ENCODE data around the gene ANKRD11.

ANKRD11 gene

GRCh38 chr16:89506791-89507191 lies 16.4 kb upstream of the ANKRD11 start:
- peak in 1 of 2 experiments; percentile 32 for DNase-seq

- DNase-seq, result no peak
These were observed 15.7 kb upstream of the ANKRD11 start for GRCh38 chr16:89506113-89506504.

GRCh38 chr16:89505204-89506112 lies 15.1 kb upstream of the ANKRD11 start:
- DNase-seq, result peak; percentile 88 to 93

DNA sequence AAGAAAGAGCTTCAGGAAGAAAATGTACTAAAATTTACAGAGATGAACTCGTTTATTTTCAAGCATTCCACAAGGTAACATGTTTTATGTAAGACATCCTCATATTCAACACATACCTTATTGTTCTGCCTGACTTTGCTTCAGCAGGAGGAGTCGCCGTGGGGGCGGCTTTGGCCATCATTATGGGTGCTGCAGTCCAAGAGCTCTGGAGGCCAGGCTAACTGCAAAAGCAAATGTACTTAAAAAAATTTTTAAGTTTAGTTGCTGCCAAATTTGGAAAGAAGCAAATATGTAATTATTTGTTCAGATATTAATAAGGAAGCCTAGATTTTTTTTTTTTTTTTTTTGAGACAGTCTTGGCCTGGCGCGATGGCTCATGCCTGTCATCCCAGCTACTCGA lies 13.7 kb upstream of the ANKRD11 start:
- DNase-seq, result no peak

- no peak for DNase-seq
These were observed 11.9 kb upstream of the ANKRD11 start for GRCh38 chr16:89502081-89502843.

DNA sequence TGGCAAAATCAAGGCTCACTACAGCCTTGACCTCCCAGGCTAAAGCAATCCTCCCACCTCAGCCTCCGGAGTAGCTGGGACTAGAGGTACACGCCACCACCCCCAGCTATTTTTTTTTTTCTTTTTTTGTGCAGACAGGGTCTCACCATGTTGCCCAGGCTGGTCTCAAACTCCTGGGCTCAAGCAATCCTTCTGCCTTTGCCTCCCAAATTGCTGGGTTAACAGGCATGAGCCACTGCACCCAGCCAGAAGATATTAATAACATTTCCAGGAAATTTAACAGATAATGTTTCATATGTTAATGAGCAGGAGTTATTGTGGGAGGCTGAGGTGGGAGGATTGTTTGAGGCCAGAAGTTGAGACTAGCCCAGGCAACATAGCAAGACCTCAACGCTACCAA lies 9.4 kb upstream of the ANKRD11 start:
- DNase-seq, result no peak

- DNase-seq, result no peak
These were observed 8.5 kb upstream of the ANKRD11 start for GRCh38 chr16:89498839-89499238.

- no peak for DNase-seq
These were observed 4.8 kb upstream of the ANKRD11 start for GRCh38 chr16:89495121-89495520.

DNA sequence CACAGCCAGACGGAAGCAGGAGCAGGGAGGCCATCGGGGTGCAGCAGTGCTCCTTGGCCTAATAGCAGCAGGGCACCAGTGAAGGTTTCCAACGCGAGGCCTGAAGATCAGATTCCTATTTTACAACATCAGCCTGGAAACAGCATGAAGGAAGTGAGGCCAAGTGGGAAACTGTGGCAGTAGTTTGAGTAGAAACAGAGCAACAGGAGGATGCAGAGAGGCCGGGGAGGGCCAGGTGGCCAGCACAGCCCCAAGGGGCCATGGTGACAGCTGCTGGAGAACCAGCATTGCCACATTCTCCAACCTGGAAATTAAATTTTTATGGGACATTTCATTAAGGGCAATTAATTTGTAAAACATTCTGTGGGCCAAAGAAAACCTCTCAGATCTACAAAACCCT lies 3.4 kb upstream of the ANKRD11 start:
- DNase-seq, result no peak

- no peak for DNase-seq
These were observed 1.8 kb upstream of the ANKRD11 start for GRCh38 chr16:89491974-89492687.

DNA sequence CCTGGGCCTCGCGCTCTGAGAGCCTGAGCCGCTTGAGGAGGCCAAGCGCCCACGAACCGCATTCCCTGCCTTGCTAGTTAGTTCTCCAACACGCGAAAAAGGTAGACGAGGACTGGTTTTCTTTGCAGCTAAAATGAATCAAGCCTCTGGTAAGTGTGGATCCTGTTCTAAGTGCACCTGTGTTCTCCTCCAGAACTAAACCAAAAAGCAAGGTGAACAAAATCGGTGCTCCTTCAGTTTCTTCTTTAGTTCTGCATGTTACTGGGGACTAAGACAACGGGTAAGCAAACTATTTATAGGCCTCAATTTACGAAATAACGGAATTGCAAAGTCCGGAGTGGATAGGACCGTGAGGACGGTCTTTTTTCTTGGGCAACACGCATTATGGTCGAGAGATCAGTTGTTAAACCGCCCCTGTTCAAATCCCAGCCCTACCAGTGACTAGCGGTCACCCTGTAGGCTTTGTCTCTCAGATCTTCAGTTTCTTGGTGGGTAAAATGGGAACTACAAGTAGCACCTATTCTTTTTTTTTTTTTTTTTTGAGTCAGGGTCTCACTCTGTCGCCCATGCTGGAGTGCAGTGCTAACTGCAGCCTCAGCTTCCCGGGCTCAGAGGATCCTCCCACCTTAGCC lies 993 bp upstream of the ANKRD11 start:
- no peak for DNase-seq

DNA sequence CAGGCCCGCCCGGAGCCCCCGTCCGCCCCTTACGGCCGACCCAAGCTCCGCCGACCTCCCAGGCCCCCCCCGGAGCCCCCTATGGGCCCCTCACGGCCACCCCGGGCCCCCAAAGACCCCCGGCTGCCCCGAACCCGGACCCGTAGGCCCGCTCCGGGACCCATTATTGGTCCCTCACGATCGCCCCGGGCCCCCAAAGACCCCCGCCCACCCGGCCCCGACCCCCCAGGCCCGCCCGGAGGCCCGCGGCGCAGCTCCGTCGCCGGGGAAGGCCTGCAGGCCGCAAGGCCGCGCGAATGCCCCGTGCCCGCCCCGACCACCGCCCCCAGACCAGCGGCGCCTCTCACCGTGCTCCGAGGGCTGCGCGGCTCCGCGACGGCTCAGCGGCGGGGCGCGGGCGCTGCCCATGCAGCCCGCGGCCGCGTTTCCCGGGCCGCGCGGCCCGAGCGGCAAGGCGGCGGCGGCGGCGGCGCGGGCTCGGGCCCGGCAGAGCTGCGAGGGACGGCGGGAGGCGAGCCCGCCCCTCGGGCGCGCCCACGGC lies 393 bp downstream of the ANKRD11 start:
- DNase-seq, result no peak

GRCh38 chr16:89489040-89489897 lies 1.1 kb downstream of the ANKRD11 start:
- DNase-seq, result peak; percentile 80 to 82

DNA sequence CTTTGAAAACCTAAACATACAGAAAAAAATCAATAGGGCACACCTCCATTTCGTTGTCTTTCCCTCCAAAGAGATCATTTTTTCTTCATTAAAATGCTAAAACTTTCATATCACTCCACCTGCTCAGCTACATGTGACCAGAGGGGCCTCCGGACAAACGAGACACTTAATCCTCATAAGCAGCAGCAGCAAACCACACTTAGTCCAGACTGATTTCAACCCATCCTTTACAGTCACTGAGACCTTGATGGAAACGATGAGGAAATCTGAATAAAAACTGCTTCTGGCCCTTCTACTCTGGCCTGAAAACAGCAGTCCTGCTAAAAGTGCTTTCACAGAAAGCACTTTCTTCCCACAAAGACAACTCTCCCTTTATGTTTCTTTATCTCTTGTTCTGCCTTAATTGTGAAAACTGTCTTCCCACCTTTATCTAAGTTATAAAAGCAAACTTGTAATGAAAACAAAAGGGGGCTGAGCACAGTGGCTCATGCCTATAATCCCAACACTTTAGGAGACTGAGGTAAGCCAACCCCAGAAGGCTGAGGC lies 4.6 kb downstream of the ANKRD11 start:
- no peak for DNase-seq

DNA sequence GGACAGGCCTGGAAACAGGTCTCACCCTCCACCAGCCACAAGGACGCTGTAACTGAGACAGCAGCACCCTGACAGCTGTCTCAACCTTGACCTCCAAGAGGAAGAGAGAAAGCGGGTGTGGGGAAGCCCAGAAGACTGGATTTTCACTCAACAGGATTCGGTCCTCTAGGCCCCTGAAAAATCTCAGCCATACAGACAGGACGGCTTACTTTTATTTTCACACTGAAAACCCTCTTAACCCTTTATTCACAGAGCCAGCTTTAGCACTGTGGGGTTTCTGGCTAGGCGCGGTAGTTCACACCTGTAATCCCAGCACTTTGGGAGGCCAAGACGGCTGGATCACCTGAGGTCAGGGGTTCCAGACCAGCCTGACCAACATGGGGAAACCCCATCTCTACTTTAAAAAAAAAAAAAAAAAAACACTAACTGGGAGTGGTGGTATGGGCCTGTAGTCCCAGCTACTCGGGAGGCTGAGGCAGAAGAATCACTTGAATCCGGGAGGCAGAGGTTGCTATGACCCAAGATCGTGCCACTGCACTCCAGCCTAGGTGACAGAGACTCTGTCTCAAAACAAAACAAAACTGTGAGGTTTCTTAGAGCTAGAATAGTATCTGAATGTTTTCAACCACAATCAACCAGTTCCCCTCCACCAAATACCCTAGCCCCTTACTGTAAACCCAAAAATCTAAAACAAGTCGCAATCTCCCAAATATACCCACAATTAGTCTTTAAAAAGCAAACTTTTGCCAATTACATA lies 5.3 kb downstream of the ANKRD11 start:
- peak in 1 of 2 experiments; percentile 39 for DNase-seq

DNA sequence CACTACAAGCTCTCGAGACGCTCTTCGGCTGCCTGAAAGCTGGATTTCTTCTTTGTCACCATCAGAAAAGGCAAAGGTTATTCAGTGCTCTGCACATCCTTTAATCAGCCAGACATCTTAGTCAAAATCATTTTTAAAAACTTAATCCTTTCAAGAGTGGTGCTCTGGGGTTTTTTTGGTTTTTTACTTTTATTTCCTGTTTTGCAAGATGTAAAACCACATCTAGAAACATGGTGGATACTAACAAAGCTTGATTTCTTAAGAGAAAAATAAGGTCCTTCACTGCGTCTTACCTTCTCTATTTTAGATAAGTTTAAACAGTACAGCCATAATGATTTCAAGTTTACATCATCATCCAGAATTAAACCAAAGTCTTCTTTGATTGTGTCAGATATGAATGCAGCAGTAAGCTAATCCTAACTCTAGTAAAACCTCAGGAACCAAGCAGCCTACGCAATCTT lies 6.3 kb downstream of the ANKRD11 start:
- DNase-seq, result no peak

DNA sequence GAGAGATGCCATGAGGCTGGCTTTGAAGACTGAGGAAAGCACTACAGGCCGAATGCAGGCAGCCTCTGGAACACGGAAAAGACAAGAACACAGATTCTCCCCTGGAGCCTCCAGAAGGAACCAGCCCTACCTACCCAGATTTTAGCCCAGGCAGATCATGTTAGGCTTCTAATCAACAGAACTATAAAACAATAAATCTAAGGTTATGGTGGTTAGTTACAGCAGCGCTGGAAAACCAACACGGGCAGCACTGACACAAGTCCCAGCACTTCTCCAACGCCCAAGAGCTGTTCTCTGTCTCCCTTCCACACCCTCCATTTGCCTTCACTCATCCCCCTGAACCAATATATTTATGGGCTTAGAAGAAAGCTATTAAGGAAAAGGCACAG lies 7.5 kb downstream of the ANKRD11 start:
- no peak for DNase-seq

- DNase-seq, result no peak
These were observed 8.1 kb downstream of the ANKRD11 start for GRCh38 chr16:89482150-89482816.

- no peak for DNase-seq
These were observed 8.9 kb downstream of the ANKRD11 start for GRCh38 chr16:89481356-89481955.

All from activated CD4-positive, alpha-beta T cell treated with anti-CD3 and anti-CD28 coated beads, Interleukin-2, amount 50 U/mL, for 48 hours (primary cell).